WERI-Rb-1 (cell line): ENCODE results near the gene KAZN.

Experiments
- DNase-seq: peaks from one replicate; pipeline ENCODE4 v3.0.0-alpha.2; 2020
- H3K27ac ChIP-seq: fragments of 250-450 bp; sonication (Bioruptor Pico); 2 replicates; pipeline ENCODE4 v1.5.1; 2020; ENCODE audit warnings: mild to moderate bottlenecking, moderate library complexity
- H3K27me3 ChIP-seq: fragments of 250-450 bp; sonication (Bioruptor Pico); 2 replicates; pipeline ENCODE4 v1.5.1; 2021; ENCODE audit warnings: mild to moderate bottlenecking, low read depth, moderate library complexity; ENCODE audit not compliant: insufficient read depth, severe bottlenecking
- H3K36me3 ChIP-seq: fragments of 250-450 bp; sonication (Bioruptor Pico); 2 replicates; pipeline ENCODE4 v1.5.1; 2020; ENCODE audit warnings: mild to moderate bottlenecking, moderate library complexity
- H3K4me3 ChIP-seq: 2 replicates; pipeline ENCODE4 v1.5.1; 2011; ENCODE audit warnings: low read depth, mild to moderate bottlenecking, control low read depth, low read length
- H3K9me3 ChIP-seq: fragments of 250-450 bp; sonication (Bioruptor Pico); 2 replicates; pipeline ENCODE4 v1.5.1; 2021; ENCODE audit warnings: mild to moderate bottlenecking, moderate library complexity; ENCODE audit not compliant: severe bottlenecking
- TF ChIP-seq, protein P1 (sequence below): IDR thresholded peaks from 2 replicates; pipeline ENCODE4 v1.5.1; 2011; ENCODE audit warnings: low read depth, mild to moderate bottlenecking, control low read depth, inconsistent platforms, low read length

KAZN gene

DNA sequence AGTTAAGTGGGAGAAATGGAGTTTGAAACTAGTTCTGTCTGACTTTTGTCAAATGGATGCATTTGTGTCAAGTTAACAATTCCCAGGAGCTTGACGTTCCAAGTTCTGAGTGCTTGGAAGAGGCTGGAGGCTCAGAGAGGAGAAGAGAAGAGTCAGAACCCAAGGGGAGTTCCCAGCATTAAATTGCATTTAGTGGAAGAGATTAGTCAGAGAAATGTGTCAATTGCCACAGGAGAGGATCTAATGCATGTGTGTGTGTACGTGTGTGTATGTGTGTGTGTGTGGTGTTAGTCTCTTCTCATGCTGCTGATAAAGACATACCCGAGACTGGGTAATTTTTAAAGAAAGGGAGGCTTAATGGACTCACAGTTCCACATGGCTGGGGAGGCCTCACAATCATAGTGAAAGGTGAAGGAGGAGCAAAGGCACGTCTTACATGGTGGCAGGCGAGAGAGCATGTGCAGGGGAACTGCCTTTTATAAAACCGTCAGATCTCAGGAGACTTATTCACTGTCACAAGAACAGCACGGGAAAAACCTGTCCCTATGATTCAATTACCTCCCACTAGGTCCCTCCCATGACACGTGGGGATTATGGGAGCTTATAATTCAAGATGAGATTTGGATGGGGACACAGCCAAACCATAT lies 453.5 kb downstream of the KAZN start:
- no peak overlapping the region for H3K4me3 ChIP-seq
- no peaks in the 10 kb centered on the region for H3K27me3 ChIP-seq
- TF ChIP-seq, protein P1, sequence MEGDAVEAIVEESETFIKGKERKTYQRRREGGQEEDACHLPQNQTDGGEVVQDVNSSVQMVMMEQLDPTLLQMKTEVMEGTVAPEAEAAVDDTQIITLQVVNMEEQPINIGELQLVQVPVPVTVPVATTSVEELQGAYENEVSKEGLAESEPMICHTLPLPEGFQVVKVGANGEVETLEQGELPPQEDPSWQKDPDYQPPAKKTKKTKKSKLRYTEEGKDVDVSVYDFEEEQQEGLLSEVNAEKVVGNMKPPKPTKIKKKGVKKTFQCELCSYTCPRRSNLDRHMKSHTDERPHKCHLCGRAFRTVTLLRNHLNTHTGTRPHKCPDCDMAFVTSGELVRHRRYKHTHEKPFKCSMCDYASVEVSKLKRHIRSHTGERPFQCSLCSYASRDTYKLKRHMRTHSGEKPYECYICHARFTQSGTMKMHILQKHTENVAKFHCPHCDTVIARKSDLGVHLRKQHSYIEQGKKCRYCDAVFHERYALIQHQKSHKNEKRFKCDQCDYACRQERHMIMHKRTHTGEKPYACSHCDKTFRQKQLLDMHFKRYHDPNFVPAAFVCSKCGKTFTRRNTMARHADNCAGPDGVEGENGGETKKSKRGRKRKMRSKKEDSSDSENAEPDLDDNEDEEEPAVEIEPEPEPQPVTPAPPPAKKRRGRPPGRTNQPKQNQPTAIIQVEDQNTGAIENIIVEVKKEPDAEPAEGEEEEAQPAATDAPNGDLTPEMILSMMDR: no peak
- no peak overlapping the region for H3K27ac ChIP-seq
- no peak for DNase-seq
- H3K36me3 ChIP-seq: no peaks in the 10 kb centered on the region
- H3K9me3 ChIP-seq: no peaks in the 10 kb centered on the region

DNA sequence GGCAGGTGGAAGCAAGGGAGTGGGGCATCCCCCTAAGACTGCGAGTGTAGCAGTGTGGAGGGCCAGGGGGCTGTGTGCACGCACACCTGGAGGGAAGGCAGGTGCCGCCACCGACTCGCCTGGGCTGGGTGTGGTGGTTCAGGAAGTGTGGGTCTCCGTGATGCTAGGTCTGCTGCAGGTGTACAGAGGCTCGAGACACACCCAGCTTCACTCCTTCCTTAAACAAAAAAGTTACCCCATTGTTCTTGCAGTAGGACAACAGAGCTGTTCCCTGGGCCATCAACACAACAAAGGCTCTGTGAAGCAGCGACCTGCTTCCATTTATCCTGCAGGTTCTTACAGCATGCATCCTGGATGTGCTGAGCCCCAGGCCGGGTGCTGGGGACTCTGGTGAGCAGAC lies 454.7 kb downstream of the KAZN start:
- DNase-seq: no peak

DNA sequence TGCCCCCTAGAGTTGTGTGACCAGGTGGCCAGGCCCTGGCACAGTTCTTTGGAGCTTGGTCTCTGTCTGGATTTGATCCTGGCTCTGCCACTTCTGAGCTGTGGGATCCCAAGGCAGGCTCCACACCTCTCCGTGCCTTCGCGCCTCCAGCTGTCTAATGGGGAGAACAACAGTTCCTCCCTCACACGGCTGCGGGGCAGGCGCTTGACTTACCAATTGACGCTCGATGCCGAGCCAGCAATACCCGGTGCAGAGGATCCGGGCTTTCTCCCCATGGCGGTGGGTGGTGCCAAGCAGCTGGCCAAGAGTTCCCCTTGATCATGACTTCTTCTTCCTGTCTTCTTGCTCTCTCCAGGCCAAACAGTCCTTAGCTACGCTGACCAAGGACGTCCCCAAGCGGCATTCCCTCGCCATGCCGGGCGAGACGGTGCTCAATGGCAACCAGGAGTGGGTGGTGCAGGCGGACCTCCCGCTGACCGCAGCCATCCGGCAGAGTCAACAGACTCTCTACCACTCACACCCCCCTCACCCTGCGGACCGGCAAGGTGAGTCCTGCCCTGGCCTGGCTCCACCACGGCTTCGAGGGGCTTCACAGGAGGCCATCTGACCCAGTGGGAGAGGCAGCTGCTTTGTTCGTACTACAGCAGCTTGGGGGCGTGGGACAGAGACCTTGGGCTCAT lies 457.4 kb downstream of the KAZN start:
- TF ChIP-seq, protein P1: no peak
- Histone ChIP-seq H3K4me3 (no peak overlapping the region), H3K36me3 (no peaks in the 10 kb centered on the region), H3K27me3 (no peaks in the 10 kb centered on the region), H3K27ac (no peak overlapping the region), H3K9me3 (no peaks in the 10 kb centered on the region)
- DNase-seq: no peak

More for the DNA sequence above, 454.7 kb downstream of the KAZN start:
- H3K27ac ChIP-seq: no peak overlapping the region
- no peak overlapping the region for H3K4me3 ChIP-seq
- H3K9me3 ChIP-seq: no peaks in the 10 kb centered on the region
- H3K36me3 ChIP-seq: no peaks in the 10 kb centered on the region
- H3K27me3 ChIP-seq: no peaks in the 10 kb centered on the region
- TF ChIP-seq, protein P1: no peak

DNA sequence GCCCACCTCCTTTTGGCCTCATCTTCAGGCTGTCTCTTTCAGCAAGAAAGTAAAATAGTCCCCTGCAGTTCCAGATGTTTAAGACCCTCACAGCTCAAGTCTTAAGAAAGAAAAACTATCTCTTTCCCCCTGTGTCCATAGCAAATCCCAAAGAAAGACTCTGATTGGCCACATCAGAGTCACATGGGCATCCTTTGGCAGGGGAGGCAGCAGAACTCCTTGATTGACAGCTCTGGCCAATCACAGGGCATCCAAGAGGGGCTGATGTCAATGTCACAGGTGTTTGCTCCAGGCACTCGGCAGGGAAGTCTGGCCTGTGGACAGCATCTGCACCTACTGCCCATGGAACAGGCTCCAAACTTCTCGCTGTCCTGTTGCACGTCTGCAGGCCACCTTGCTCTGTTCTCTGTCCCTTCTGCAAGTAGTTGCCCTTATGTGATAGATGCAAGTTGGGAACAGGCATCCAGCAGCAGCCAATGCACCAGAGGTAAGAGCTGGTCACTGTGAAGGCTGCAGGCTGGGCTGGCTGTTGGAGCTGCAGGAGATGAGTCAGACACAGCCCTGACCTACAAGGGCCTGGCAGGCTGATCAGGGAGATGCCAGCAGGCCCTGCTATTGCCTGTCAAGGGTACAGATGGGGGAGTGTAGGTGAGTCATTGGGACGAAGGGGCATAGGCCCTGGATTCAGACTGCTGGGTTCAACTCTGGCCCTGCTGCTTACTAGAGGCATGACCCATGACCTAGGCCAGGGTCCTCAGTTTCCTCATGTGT lies 458.2 kb downstream of the KAZN start:
- TF ChIP-seq, protein P1: no peak
- DNase-seq: no peak
- H3K27ac ChIP-seq: no peak overlapping the region
- no peaks in the 10 kb centered on the region for H3K27me3 ChIP-seq
- no peak overlapping the region for H3K4me3 ChIP-seq
- H3K36me3 ChIP-seq: no peaks in the 10 kb centered on the region
- H3K9me3 ChIP-seq: no peaks in the 10 kb centered on the region

DNA sequence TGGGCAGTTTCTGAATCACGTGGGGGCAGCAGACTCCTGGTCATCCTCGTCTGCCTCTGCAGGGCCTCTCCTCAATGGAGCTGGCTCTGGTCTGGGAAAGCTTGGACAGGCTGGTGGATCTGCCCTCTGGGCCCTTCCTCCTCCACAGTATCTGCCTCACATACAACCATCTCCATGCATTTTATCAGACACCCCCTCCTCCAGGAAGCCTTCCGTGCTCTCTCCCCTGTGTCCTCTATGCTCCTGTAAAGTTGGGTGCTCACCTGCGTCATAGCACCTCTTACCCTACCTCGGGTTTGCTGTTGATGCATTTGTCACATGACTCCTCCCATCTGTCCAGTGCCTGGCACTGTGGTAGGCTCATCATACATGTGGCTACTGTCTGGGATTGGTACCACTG lies 459.3 kb downstream of the KAZN start:
- no peak for DNase-seq
- H3K9me3 ChIP-seq: peaks cover 5% of the 10 kb centered on the region
- H3K27me3 ChIP-seq: no peaks in the 10 kb centered on the region
- TF ChIP-seq, protein P1: no peak
- H3K36me3 ChIP-seq: no peaks in the 10 kb centered on the region
- no peak overlapping the region for H3K4me3 ChIP-seq
- no peak overlapping the region for H3K27ac ChIP-seq
